ENCODE data around the gene CSMD2. TPM values are rescaled to one million over a fixed set of nuclear protein-coding genes. Genes with fewer than 3 reads are reported as not detected.

Gene CSMD2
- polyA plus RNA-seq, 1 experiment, result 1.8 TPM

GRCh38 chr1:33633019-33633801 lies 531.8 kb downstream of the CSMD2 start:
- no peaks in the 10 kb centered on the region for H3K36me3 ChIP-seq (ENCODE audit: control insufficient read depth, insufficient read depth, low read length)
- ChIA-PET POLR2A (no interaction called here), CTCF (interaction anchor here (0.5 to 5.1 kb wide), 43 partner anchors 9 to 1110 kb away, joined by 3 to 49 read pairs (median 3); partner anchors contain the start of genes A3GALT2 and CSMD2)
- H3K27me3 ChIP-seq (ENCODE audit: control insufficient read depth, insufficient read depth, low read length), result no peaks in the 10 kb centered on the region
- H3K4me3 ChIP-seq (ENCODE audit: low read depth, low read length), result no peak overlapping the region
- DNase-seq (ENCODE audit: low read depth), result peak; percentile 16
- TF ChIP-seq, protein P1, sequence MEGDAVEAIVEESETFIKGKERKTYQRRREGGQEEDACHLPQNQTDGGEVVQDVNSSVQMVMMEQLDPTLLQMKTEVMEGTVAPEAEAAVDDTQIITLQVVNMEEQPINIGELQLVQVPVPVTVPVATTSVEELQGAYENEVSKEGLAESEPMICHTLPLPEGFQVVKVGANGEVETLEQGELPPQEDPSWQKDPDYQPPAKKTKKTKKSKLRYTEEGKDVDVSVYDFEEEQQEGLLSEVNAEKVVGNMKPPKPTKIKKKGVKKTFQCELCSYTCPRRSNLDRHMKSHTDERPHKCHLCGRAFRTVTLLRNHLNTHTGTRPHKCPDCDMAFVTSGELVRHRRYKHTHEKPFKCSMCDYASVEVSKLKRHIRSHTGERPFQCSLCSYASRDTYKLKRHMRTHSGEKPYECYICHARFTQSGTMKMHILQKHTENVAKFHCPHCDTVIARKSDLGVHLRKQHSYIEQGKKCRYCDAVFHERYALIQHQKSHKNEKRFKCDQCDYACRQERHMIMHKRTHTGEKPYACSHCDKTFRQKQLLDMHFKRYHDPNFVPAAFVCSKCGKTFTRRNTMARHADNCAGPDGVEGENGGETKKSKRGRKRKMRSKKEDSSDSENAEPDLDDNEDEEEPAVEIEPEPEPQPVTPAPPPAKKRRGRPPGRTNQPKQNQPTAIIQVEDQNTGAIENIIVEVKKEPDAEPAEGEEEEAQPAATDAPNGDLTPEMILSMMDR (IDR thresholded peaks at IDR 0.05; ENCODE audit: insufficient read depth, low read depth, low read length), result peak; percentile 100

DNA sequence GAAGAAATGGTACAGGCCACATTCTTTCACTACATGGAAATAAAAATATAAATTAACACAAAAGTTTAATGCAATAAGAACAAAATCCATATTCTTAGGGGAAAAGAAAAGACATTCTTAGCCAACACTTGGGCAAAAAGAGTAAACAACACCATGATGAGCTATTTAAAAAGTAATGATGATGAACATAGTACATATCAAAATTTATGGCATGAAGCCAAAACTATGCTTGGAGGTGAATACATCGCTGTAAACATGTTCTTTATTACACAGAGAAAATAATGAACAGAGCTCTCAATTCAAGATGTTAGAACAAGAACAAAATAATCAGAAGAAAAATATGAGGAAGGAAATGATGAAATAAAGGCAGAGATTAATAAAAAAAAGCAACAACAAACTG lies 534.3 kb downstream of the CSMD2 start:
- TF ChIP-seq, protein P1 (IDR thresholded peaks at IDR 0.05; ENCODE audit: insufficient read depth, low read depth, low read length), result no peak
- no peak for DNase-seq (ENCODE audit: low read depth)
- no peak overlapping the region for H3K4me3 ChIP-seq (ENCODE audit: low read depth, low read length)
- CTCF ChIA-PET, result interaction anchor here (0.7 to 2.4 kb wide), 6 partner anchors 11 to 1112 kb away, joined by 3 to 12 read pairs (median 4); no protein-coding TSS in a partner anchor
- POLR2A ChIA-PET, result no interaction called here
- H3K27me3 ChIP-seq (ENCODE audit: control insufficient read depth, insufficient read depth, low read length), result no peaks in the 10 kb centered on the region
- H3K36me3 ChIP-seq (ENCODE audit: control insufficient read depth, insufficient read depth, low read length), result no peaks in the 10 kb centered on the region

- TF ChIP-seq, protein P1 (IDR thresholded peaks at IDR 0.05; ENCODE audit: insufficient read depth, low read depth, low read length), result no peak
- no peak for DNase-seq (ENCODE audit: low read depth)
- ChIA-PET POLR2A (no interaction called here), CTCF (interaction anchor here (1.5 to 4.4 kb wide), 2 partner anchors 11 to 14 kb away, joined by 4 to 21 read pairs; no protein-coding TSS in a partner anchor)
- H3K4me3 ChIP-seq (ENCODE audit: low read depth, low read length), result no peak overlapping the region
- no peaks in the 10 kb centered on the region for H3K36me3 ChIP-seq (ENCODE audit: control insufficient read depth, insufficient read depth, low read length)
- no peaks in the 10 kb centered on the region for H3K27me3 ChIP-seq (ENCODE audit: control insufficient read depth, insufficient read depth, low read length)
Observed at GRCh38 chr1:33626801-33627200, 538.2 kb downstream of the CSMD2 start.

DNA sequence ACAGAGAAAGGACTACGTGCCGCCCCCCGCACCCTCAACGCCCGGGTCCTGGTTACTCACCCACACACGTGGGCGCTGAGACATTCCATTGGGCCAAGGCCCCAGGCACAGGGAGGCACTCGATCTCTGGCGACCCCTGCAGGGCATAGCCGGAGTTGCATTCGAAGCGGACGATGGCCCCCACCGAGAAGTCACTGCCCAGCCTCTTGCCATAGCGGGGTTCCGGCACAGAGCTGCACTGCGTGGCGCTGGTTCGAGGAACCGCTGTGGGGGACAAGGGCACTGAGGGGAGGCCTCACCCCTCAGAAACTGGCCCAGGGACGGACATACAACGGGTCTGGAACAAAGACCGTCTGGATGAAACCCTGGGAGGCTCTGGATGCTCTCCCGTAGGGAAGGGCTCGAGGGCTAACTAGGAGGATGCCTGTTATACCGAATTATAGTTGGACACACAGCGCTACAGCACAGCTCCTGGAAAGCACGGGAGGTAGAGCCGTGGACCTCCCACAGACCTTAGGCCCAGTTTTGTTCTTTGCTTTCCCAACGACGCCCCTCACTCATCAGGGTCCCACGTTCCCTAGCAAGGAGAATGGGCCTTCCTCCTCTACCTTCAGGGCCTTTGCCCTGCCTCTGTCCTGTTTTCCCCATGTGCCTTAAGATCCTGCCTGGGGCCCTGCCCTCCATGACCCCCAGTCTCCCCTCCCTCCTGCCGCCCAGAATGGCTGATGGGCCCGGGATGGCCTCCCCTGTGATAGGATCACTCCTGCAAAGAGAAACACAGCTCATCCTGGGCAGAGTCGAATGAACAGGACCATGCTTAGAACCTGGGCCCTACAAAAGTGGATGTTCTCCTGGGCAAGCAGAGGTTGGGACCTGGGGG lies 539.8 kb downstream of the CSMD2 start:
- CTCF ChIA-PET, result interaction anchor here (0.9 to 4.4 kb wide), 3 partner anchors 8 to 14 kb away, joined by 3 to 22 read pairs (median 21); no protein-coding TSS in a partner anchor
- no peaks in the 10 kb centered on the region for H3K27me3 ChIP-seq (ENCODE audit: control insufficient read depth, insufficient read depth, low read length)

More for the DNA sequence above, 539.8 kb downstream of the CSMD2 start:
- TF ChIP-seq, protein P1 (IDR thresholded peaks at IDR 0.05; ENCODE audit: insufficient read depth, low read depth, low read length), result peak; percentile 38
- Histone ChIP-seq H3K36me3 (ENCODE audit: control insufficient read depth, insufficient read depth, low read length) (no peaks in the 10 kb centered on the region), H3K4me3 (ENCODE audit: low read depth, low read length) (no peak overlapping the region)
- DNase-seq (ENCODE audit: low read depth), result no peak
- POLR2A ChIA-PET, result no interaction called here

Measured in BJ (cell line).